ENCODE measurements around the gene ARHGDIA. TPM values are rescaled to one million over a fixed set of nuclear protein-coding genes. Genes with fewer than 3 reads are reported as not detected.

ARHGDIA gene
- total RNA-seq, 4 donors from 2014 or later, result 190 to 484 (median 237) TPM

DNA sequence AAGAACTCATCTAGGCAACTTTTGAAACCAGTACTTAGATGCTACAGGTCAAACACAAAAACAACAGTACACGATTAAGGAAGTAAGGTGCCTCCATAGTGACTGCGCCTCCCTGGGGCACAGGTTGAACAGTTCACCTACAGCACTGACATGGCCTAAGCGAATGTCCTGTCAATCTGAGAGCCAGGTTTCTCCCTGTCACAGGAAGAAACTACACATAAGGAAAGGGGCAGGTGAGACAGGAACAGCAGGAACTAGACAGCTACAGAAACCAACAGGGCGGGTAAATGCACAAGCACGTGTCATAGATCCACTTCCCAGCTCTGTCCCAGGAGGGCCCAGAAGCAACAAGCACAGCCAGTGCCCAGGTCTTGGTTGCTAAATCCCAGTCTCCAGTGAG, 8.0 kb upstream of the ARHGDIA start:
- DNase-seq (ENCODE audit: low spot score in 2 of 2), result no peak
- Histone ChIP-seq H3K4me1 (no peaks in the 10 kb centered on the region), H3K27ac (no peak overlapping the region), H3K9me3 (no peaks in the 10 kb centered on the region), H3K27me3 (no peaks in the 10 kb centered on the region), H3K4me3 (no peak overlapping the region), H3K36me3 (peaks cover 0 to 52% (median 0%) of the 10 kb centered on the region in 3 donors)
- no peak for TF ChIP-seq EP300 (IDR thresholded peaks at IDR 0.05)
- 86 to 90% methylated on average over 5 of the region's 5 CpGs for WGBS, 2 donors

GRCh38 chr17:81878294-81878693, 7.2 kb upstream of the ARHGDIA start:
- Histone ChIP-seq H3K4me3 (no peak overlapping the region), H3K27ac (no peak overlapping the region), H3K4me1 (peaks cover 0 to 6% (median 3%) of the 10 kb centered on the region in 4 donors), H3K9me3 (no peaks in the 10 kb centered on the region), H3K36me3 (peaks cover 0 to 44% (median 0%) of the 10 kb centered on the region in 3 donors), H3K27me3 (no peaks in the 10 kb centered on the region)
- DNase-seq (ENCODE audit: low spot score in 2 of 2), result no peak
- WGBS, 2 donors, result 89 to 94% methylated on average over 3 of the region's 3 CpGs
- TF ChIP-seq POLR2A (IDR thresholded peaks at IDR 0.05), result no peak
- no peak for TF ChIP-seq EP300 (IDR thresholded peaks at IDR 0.05)
- TF ChIP-seq CTCF (IDR thresholded peaks at IDR 0.05), result no peak

DNA sequence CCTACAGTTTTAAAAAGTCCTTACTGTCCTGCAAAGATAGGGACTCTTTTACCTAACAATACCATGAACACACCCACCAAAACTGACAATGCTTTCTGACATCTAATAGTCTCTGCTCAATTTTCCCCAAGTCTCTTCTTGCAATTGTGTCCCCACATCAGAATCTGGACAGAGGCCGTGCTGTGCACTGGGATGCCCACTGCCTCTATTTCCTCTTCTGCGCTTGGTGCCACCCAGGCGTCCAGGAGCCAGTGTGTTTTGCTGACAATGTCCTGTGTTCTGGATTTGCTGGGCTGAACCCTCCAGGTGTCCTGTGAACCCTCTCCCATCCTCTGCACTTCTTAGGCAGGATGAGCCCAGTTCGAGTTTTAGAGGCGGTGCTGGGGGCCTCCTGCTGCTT, 6.4 kb upstream of the ARHGDIA start:
- no peak for TF ChIP-seq EP300 (IDR thresholded peaks at IDR 0.05)
- TF ChIP-seq CTCF (IDR thresholded peaks at IDR 0.05), result no peak
- TF ChIP-seq POLR2A (IDR thresholded peaks at IDR 0.05), result no peak
- H3K27me3 ChIP-seq, result no peaks in the 10 kb centered on the region
- DNase-seq (ENCODE audit: low spot score in 2 of 2), result no peak

GRCh38 chr17:81871387-81872230, 472 bp upstream of the ARHGDIA start:
- Histone ChIP-seq H3K4me1 (peaks cover 0 to 56% (median 40%) of the 10 kb centered on the region in 4 donors), H3K27ac (peak overlapping the region; percentile 93 to 99 (median 98)), H3K36me3 (peaks cover 0 to 30% (median 17%) of the 10 kb centered on the region in 3 donors), H3K27me3 (no peaks in the 10 kb centered on the region), H3K4me3 (peak overlapping the region; percentile 67 to 93 (median 86)), H3K9me3 (no peaks in the 10 kb centered on the region)
- 0% methylated on average over 47 of the region's 86 CpGs; no CpG with 5 or more reads in 1 of the 2 donors for WGBS, 2 donors
- DNase-seq (ENCODE audit: low spot score in 2 of 2), result peak; percentile 90 to 92
- TF ChIP-seq POLR2A (IDR thresholded peaks at IDR 0.05) (peak; percentile 97 to 98), CTCF (IDR thresholded peaks at IDR 0.05) (peak; percentile 45 to 72 (median 47)), EP300 (IDR thresholded peaks at IDR 0.05) (peak; percentile 84 to 98)

More for the DNA sequence above, 6.4 kb upstream of the ARHGDIA start:
- Histone ChIP-seq H3K27ac (no peak overlapping the region), H3K36me3 (peaks cover 0 to 36% (median 0%) of the 10 kb centered on the region in 3 donors), H3K9me3 (no peaks in the 10 kb centered on the region), H3K4me1 (peaks cover 0 to 13% (median 10%) of the 10 kb centered on the region in 4 donors), H3K4me3 (no peak overlapping the region)
- 90 to 93% methylated on average over 5 of the region's 5 CpGs for WGBS, 2 donors

DNA sequence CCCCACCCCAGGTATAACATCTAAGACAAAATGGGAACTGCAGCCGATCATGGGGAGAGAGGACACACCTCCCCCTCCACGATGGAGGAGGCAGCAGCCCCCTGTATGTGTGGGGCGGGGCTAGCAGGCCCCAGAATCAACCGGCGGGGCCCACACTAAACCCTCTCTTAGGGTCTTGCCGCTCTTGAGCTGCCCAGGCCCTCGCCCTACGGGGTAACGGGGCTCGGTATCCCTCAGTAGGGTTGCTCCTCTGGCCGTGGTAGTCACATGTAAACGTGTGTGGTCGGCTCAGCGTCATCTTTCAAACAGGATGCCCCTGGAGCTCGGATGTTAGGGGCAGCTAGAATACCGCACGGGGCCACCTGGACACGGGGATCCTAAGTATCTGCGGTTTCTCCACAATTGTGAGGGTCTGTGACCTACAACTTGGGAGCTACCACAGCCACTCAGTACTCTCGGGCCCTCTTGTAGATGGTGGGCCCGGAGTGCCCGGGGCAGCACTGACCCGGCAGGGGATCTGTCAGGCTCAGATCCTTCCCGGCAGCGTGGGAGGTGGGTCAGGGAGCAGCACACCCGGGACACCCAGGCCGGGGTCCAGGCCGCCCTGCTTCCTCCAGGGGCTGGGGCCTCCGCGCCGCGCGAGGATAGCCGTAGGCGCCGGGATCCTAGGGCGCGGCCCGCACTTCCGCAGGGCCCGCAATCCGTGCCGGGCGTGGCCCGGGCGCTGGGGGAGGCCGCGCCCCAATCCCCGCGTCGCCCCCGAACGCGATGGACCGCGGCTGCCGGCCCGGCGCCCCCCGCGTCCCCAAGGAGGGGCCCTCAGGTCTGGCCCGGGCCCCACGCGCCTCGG, 781 bp downstream of the ARHGDIA start:
- peaks cover 0 to 42% (median 17%) of the 10 kb centered on the region in 3 donors for H3K36me3 ChIP-seq
- H3K4me3 ChIP-seq, result peak overlapping the region; percentile 71 to 97 (median 92)
- WGBS, 2 donors, result 2% methylated on average over 18 to 35 of the region's 65 CpGs
- H3K9me3 ChIP-seq, result no peaks in the 10 kb centered on the region
- no peak for DNase-seq (ENCODE audit: low spot score in 2 of 2)
- H3K27ac ChIP-seq, result peak overlapping the region; percentile 88 to 99 (median 96)
- no peak for TF ChIP-seq EP300 (IDR thresholded peaks at IDR 0.05)
- TF ChIP-seq POLR2A (IDR thresholded peaks at IDR 0.05), result no peak
- no peak for TF ChIP-seq CTCF (IDR thresholded peaks at IDR 0.05)
- H3K4me1 ChIP-seq, result peaks cover 0 to 68% (median 40%) of the 10 kb centered on the region in 4 donors
- H3K27me3 ChIP-seq, result no peaks in the 10 kb centered on the region
